Right lobe of liver (tissue), 6 donors: ENCODE results near the gene ADGRE2. TPM values are rescaled to one million over a fixed set of nuclear protein-coding genes. Genes with fewer than 3 reads are reported as not detected.
A peak's percentile ranks its signal among the peaks of the same experiment; 100 is the strongest.
"Not testable (repeated sequence)": the region's sequence is repeated elsewhere in the genome, so short reads cannot be mapped to it uniquely, and the experiment has no call there.

Source experiments
- ATAC-seq, 4 donors: fragments of 200-7000 bp; cut with Tn5 transposase; one replicate each; pipeline ENCODE4 v1.9.1; 2020; ENCODE audit warnings: mild to moderate bottlenecking in 4 of 4, moderate library complexity in 4 of 4
- DNase-seq, 3 donors: peaks; one replicate each; pipeline ENCODE4 v3.0.0-alpha.2; 2020
- H3K27ac ChIP-seq, 3 donors: fragments of 200-600 bp; one replicate each; pipeline ENCODE4 v1.8.0; 2022
- H3K27me3 ChIP-seq, 2 donors: fragments of 200-600 bp; one replicate each; pipeline ENCODE4 v1.8.0; 2022
- H3K36me3 ChIP-seq, 4 donors: fragments of 200-600 bp; sonication (generic) in 1 of 4; one replicate each; pipeline versions ENCODE4 v1.5.1 to v1.8.0; 2017 to 2022; ENCODE audit warnings: control low read depth in 1 of 4
- H3K4me1 ChIP-seq, 4 donors: fragments of 200-600 bp; sonication (generic) in 1 of 4; one replicate each; pipeline versions ENCODE4 v1.5.1 to v1.8.0; 2017 to 2022; ENCODE audit warnings: control low read depth in 1 of 4
- H3K4me3 ChIP-seq, 3 donors: fragments of 200-600 bp; one replicate each; pipeline ENCODE4 v1.8.0; 2022
- H3K9me3 ChIP-seq, 4 donors: fragments of 200-600 bp; sonication (generic) in 1 of 4; one replicate each; pipeline versions ENCODE4 v1.5.1 to v1.8.0; 2017 to 2022; ENCODE audit warnings: control low read depth in 1 of 4
- POLR2A ChIP-seq: fragments of 450-650 bp; IDR thresholded peaks from one replicate; pipeline ENCODE4 v1.6.1; 2017; ENCODE audit warnings: antibody characterized with exemption, mild to moderate bottlenecking
- WGBS: methylation state at CpG from one replicate; pipeline ENCODE4 v1.1.6; 2018; ENCODE audit warnings: low coverage, low lambda C conversion rate; ENCODE audit not compliant: insufficient coverage; ENCODE audit errors: missing lambda C conversion rate; 5-methylcytosine and 5-hydroxymethylcytosine counted together
- intact Hi-C, 2 donors: fragments of 100-400 bp; cut with DNase I; formaldehyde crosslinking; loops; one replicate each; pipeline versions ENCODE4 v1.11.2 to v1.14.1; 2022
- total RNA-seq, 6 experiments: library from RNA; depleted of rRNA in 2 of 6; stranded (reverse); fragments of >200 nt in 2 of 6; fragmentation: NEBNext Ultra II Directional in 3 of 6; extraction: Animal tissue kit (Norgen Biotek cat#: 25700) in 3 of 6; gene quantifications; one replicate each; pipeline versions ENCODE4 v1.1.0 to v1.2.4, GENCODE V29; 2016 to 2023
- TF ChIP-seq, protein P1 (sequence below), 4 donors: fragments of 200-600 bp in 3 of 4; fragments of 450-650 bp in 1 of 4; IDR thresholded peaks; one replicate each; pipeline versions ENCODE4 v1.5.1 to v1.8.0; 2016 to 2022; ENCODE audit warnings: antibody characterized with exemption in 4 of 4, mild to moderate bottlenecking in 2 of 4
- donor health status: DM: no; HTN: yes; CAD: no.
- donor health status: DM: no; HTN: no; CAD: no.
- donor health status: DM: no; HTN: no; CAD: no.
- donor health status: DM: no; HTN: yes; CAD: no.
- donor health status: DM: no; HTN: yes; CAD: no.

ADGRE2 gene
- total RNA-seq, 6 experiments from 2014 or later = 1.6 to 5.7 (median 1.9) TPM

DNA sequence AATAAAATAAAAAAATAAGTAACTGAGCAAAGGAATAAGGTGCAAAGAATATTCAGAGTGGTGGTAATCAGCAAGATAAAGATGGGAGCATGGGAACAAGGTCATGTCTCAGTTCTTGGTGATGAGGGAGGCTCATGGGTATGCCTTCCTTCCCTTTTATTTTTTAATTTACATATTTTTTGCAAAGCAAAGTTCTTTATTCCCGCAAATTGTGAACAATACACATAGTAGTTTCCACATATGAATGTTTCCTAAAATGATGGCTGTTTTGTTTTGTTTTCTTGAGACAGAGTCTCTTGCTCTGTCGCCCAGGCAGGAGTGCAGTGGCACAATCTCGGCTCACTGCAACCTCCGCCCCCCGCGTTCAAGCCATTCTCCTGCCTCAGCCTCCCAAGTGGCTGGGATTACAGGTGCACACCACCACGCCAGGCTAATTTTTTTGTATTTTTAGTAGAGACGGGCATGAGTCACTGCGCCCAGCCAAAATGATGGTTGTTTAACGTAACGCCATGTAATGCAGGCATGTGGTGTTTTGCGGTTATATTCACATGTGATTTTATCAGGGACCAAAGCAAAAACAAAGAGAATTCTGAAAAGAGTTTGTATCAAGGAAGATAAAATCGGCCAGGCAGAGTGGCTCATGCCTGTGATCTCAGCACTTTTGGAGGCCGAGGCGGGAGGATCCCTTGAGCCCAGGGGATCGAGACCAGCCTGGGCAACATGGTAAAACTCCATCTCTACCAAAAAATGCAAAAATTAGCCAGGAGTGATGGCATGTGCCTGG lies 4.5 kb upstream of the ADGRE2 start:
- ATAC-seq (no peak), DNase-seq (no peak)
- Histone ChIP-seq H3K9me3 (no peaks in the 10 kb centered on the region), H3K4me3 (no peak overlapping the region), H3K27ac (no peak overlapping the region), H3K4me1 (no peaks in the 10 kb centered on the region), H3K27me3 (no peaks in the 10 kb centered on the region), H3K36me3 (no peaks in the 10 kb centered on the region)
- 72% methylated on average over 16 of the region's 16 CpGs for WGBS
- intact Hi-C loops = no loop called here
- no peak for TF ChIP-seq POLR2A
- TF ChIP-seq, protein P1, sequence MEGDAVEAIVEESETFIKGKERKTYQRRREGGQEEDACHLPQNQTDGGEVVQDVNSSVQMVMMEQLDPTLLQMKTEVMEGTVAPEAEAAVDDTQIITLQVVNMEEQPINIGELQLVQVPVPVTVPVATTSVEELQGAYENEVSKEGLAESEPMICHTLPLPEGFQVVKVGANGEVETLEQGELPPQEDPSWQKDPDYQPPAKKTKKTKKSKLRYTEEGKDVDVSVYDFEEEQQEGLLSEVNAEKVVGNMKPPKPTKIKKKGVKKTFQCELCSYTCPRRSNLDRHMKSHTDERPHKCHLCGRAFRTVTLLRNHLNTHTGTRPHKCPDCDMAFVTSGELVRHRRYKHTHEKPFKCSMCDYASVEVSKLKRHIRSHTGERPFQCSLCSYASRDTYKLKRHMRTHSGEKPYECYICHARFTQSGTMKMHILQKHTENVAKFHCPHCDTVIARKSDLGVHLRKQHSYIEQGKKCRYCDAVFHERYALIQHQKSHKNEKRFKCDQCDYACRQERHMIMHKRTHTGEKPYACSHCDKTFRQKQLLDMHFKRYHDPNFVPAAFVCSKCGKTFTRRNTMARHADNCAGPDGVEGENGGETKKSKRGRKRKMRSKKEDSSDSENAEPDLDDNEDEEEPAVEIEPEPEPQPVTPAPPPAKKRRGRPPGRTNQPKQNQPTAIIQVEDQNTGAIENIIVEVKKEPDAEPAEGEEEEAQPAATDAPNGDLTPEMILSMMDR (IDR thresholded peaks at IDR 0.05) = no peak

DNA sequence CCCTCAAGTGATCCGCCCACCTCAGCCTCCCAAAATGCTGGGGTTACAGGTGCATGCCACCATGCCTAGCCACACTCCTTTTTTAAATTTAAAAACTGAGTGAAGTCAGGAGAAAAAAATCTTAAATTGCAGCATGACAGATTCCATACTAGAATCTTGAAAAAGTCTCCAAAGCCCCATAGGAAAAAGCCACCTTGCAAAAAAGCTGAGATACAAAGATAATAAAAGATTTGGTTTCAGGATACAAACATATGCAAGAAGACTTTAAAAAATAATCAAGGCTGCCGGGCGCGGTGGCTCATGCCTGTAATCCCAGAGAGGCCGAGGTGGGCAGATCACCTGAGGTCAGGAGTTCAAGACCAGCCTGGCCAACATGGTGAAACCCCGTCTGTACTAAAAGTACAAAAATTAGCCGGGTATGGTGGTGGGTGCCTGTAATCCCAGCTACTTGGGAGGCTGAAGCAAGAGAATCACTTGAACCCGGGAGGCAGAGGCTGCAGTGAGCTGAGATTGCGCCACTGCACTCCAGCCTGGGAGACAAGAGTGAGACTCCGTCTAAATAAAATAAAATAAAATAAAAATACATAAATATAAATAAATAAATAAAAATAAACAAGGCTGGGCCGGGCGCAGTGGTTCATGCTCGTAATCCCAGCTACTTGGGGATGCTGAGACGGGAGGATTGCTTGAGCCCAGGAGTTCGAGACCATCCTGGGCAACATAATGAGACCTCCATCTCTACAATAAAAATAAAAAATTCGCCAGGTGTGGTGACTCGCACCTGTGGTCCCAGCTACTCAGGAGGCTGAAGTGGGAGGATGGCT lies 3.6 kb upstream of the ADGRE2 start:
- DNase-seq = peak in 1 of 3 donors; percentile 28
- WGBS = 74% methylated on average over 17 of the region's 17 CpGs
- H3K4me1 ChIP-seq, H3K27ac ChIP-seq, ATAC-seq, H3K27me3 ChIP-seq, H3K36me3 ChIP-seq, H3K9me3 ChIP-seq, H3K4me3 ChIP-seq, intact Hi-C loops: not testable (repeated sequence)

- ATAC-seq, H3K27ac ChIP-seq, H3K4me3 ChIP-seq, H3K9me3 ChIP-seq, H3K4me1 ChIP-seq, H3K36me3 ChIP-seq, intact Hi-C loops, H3K27me3 ChIP-seq: not testable (repeated sequence)
- DNase-seq = peak in 2 of 3 donors; percentile 10 to 24
- WGBS = 54% methylated on average over 10 of the region's 14 CpGs
Observed at GRCh38 chr19:14780622-14781225, 2.4 kb upstream of the ADGRE2 start.

- Histone ChIP-seq H3K27me3 (no peaks in the 10 kb centered on the region), H3K27ac (no peak overlapping the region), H3K4me1 (no peaks in the 10 kb centered on the region), H3K9me3 (no peaks in the 10 kb centered on the region), H3K36me3 (no peaks in the 10 kb centered on the region), H3K4me3 (no peak overlapping the region)
- intact Hi-C loops = no loop called here
- no peak for DNase-seq
- 55% methylated on average over 5 of the region's 5 CpGs for WGBS
- TF ChIP-seq, protein P1 (IDR thresholded peaks at IDR 0.05) = no peak
- TF ChIP-seq POLR2A = no peak
- no peak for ATAC-seq
Observed at GRCh38 chr19:14779151-14779550, 791 bp upstream of the ADGRE2 start.

GRCh38 chr19:14777645-14778044 lies 715 bp downstream of the ADGRE2 start:
- DNase-seq, intact Hi-C loops, H3K36me3 ChIP-seq, ATAC-seq, H3K4me3 ChIP-seq, H3K27me3 ChIP-seq, H3K9me3 ChIP-seq, H3K27ac ChIP-seq, H3K4me1 ChIP-seq: not testable (repeated sequence)
- WGBS = 94% methylated on average over 4 of the region's 4 CpGs
